Activated CD4-positive, alpha-beta T cell treated with anti-CD3 and anti-CD28 coated beads for 36 hours (primary cell): ENCODE results near the gene IL18BP. TPM values are rescaled to one million over a fixed set of nuclear protein-coding genes. Genes with fewer than 3 reads are reported as not detected.

Experiments
- ATAC-seq: fragments of 200-7000 bp; cut with Tn5 transposase; one replicate; pipeline ENCODE4 v1.10.0; 2021; ENCODE audit warnings: mild to moderate bottlenecking, moderate library complexity
- CTCF ChIA-PET: fragments of 350-600 bp; sonication (Branson Sonifier 250); formaldehyde crosslinking; loops from one replicate; lab custom pipeline; 2021; ENCODE audit warnings: antibody characterized with exemption; lab: Charles Lee
- POLR2A ChIA-PET: fragments of 350-600 bp; sonication (Branson Sonifier 250); formaldehyde crosslinking; loops from one replicate; lab custom pipeline; 2021; ENCODE audit warnings: antibody characterized with exemption, inconsistent platforms; lab: Charles Lee
- DNase-seq: peaks from one replicate; pipeline ENCODE4 v3.0.0-alpha.2; 2020
- H3K27ac Mint-ChIP-seq: one replicate; pipeline ENCODE4 v1.8.0; 2021; ENCODE audit warnings: mixed read lengths
- H3K27me3 Mint-ChIP-seq: one replicate; pipeline ENCODE4 v1.8.0; 2021; ENCODE audit warnings: mixed read lengths
- H3K36me3 Mint-ChIP-seq: one replicate; pipeline ENCODE4 v1.8.0; 2021; ENCODE audit warnings: low read depth, mixed read lengths
- H3K4me1 Mint-ChIP-seq: one replicate; pipeline ENCODE4 v1.8.0; 2021; ENCODE audit warnings: mixed read lengths
- H3K4me3 Mint-ChIP-seq: one replicate; pipeline ENCODE4 v1.8.0; 2021; ENCODE audit warnings: mild to moderate bottlenecking, moderate library complexity, mixed read lengths
- H3K9me3 Mint-ChIP-seq: one replicate; pipeline ENCODE4 v1.8.0; 2021; ENCODE audit warnings: low read depth, mixed read lengths
- intact Hi-C, 2 experiments: fragments of 100-400 bp; cut with DNase I in 1 of 2; cut with micrococcal nuclease in 1 of 2; formaldehyde crosslinking; loops; one replicate each; pipeline versions ENCODE4 v1.14.2 to v1.15.1; 2022 to 2024; cut with DNase I, micrococcal nuclease
- total RNA-seq, 2 experiments: library from RNA; stranded (reverse); gene quantifications; one replicate each; pipeline ENCODE4 v1.2.3, GENCODE V29; 2021

IL18BP gene
- total RNA-seq, 2 experiments from 2014 or later, result 8.4 to 10.2 TPM

- Mint-ChIP-seq H3K4me1 (no peaks in the 10 kb centered on the region), H3K27ac (no peak overlapping the region), H3K36me3 (peaks cover 63% of the 10 kb centered on the region), H3K27me3 (no peaks in the 10 kb centered on the region), H3K9me3 (no peaks in the 10 kb centered on the region), H3K4me3 (no peak overlapping the region)
- ChIA-PET POLR2A (interaction anchor here (0.6 kb wide), 1 partner anchor 1438 kb away, joined by 5 read pairs; no protein-coding TSS in a partner anchor), CTCF (interaction anchor here (0.8 to 2.6 kb wide), 6 partner anchors 11 to 418 kb away, joined by 3 to 7 read pairs (median 4); no protein-coding TSS in a partner anchor)
- DNase-seq, result no peak
- no peak for ATAC-seq
- intact Hi-C loops, result no loop called here
Measured at GRCh38 chr11:72012897-72013721, 14.4 kb downstream of the IL18BP start.

DNA sequence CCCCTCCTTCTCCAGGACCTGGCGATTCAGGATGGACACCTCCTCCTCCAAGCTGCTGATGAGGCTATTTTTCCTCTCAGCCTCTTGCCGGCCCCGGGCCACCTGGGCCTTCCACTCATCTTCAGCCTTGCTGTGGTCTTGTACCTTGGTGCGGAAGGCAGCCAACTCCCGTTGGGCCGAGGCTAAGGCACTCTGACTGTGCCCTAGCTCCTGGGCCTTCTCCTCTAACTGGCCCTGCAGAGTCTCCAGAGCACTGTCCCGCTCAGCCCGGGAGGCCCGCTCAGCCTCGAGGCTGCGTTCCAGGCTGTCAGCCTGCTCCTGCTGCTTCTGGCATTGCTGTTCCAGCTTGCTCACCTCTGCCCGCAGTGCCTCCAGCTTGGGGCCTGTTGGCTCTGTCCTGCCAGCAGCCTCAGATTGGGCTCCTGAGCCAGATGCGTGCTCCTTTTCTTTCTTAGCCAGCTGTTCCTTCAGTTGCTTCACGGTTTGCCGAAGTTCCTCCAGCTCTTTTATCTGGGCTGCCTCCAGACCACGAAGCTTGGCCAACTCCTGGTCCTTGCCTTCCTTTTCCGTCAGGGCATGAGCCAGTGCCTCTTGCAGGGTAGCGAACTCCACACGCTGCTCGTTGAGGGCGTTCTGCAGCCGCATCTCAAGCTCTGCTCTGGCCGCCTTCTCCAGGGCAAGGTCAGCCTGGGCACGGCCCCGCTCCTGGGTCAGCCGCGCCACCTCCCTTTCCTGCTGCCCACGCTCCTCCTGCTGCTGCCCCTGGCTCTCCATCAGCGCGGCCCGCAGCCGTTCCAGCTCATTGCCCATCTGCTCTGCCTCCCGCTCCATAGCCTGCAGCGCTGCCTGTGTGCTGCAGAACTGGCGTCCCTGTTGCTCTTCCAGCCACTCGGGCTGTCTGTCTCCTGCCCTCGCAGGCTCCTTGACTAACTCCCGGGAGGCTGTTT, 15.3 kb downstream of the IL18BP start:
- H3K9me3 Mint-ChIP-seq, result no peaks in the 10 kb centered on the region

DNA sequence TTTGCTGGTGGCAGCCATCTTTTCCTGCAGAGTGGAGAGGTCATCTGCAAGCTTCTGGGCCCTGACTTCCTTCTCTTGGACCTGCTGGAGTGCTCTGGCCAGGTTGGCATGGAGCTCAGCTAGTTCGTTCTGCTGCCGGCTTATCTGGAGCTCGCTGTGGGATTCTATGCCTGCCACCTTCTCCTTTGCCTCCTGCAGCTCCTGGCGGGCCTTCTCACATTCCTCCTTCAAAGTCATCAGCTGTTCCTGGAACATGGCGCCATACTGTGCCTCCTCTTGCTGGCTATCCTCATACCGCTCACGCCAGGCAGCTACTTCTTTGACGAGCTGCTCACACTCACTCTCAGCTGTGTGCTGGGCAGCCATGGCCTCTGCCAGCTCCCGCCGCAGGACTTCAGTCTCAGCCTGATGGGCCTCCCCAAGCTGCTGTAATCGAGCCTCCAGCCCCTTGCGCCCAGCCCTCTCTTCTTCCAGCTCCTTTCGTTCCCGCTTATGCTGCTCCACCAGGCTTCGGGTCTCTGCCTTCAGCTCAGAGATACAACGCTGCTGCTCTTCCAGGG, 16.1 kb downstream of the IL18BP start:
- Mint-ChIP-seq H3K36me3 (peaks cover 68% of the 10 kb centered on the region), H3K27ac (no peak overlapping the region), H3K4me3 (no peak overlapping the region), H3K9me3 (no peaks in the 10 kb centered on the region), H3K4me1 (no peaks in the 10 kb centered on the region), H3K27me3 (no peaks in the 10 kb centered on the region)
- ChIA-PET POLR2A (interaction anchor here (1.0 kb wide), 1 partner anchor 94 kb away, joined by 3 read pairs; no protein-coding TSS in a partner anchor), CTCF (interaction anchor here (0.6 to 2.6 kb wide), 9 partner anchors 10 to 1190 kb away, joined by 3 to 7 read pairs (median 4); no protein-coding TSS in a partner anchor)
- no peak for DNase-seq
- intact Hi-C loops, result loop anchor here in 1 of 2 experiments (5.0 kb wide), 1 partner anchor 43 kb away; no protein-coding TSS in a partner anchor
- ATAC-seq, result no peak

More for the DNA sequence above, 15.3 kb downstream of the IL18BP start:
- no peaks in the 10 kb centered on the region for H3K27me3 Mint-ChIP-seq
- ChIA-PET CTCF (interaction anchor here (0.8 to 2.6 kb wide), 7 partner anchors 11 to 417 kb away, joined by 3 to 7 read pairs (median 3); no protein-coding TSS in a partner anchor), POLR2A (no interaction called here)
- intact Hi-C loops, result no loop called here
- no peaks in the 10 kb centered on the region for H3K4me1 Mint-ChIP-seq
- peaks cover 64% of the 10 kb centered on the region for H3K36me3 Mint-ChIP-seq
- no peak overlapping the region for H3K27ac Mint-ChIP-seq
- no peak overlapping the region for H3K4me3 Mint-ChIP-seq
- no peak for ATAC-seq
- no peak for DNase-seq

- ChIA-PET CTCF (interaction anchor here (0.5 to 2.7 kb wide), 10 partner anchors 9 to 168 kb away, joined by 3 to 7 read pairs (median 5); no protein-coding TSS in a partner anchor), POLR2A (interaction anchor here (0.8 to 1.4 kb wide), 3 partner anchors 10 to 93 kb away, joined by 3 to 4 read pairs (median 3); no protein-coding TSS in a partner anchor)
- Mint-ChIP-seq H3K36me3 (peaks cover 72% of the 10 kb centered on the region), H3K27ac (no peak overlapping the region), H3K4me3 (no peak overlapping the region), H3K9me3 (no peaks in the 10 kb centered on the region), H3K4me1 (no peaks in the 10 kb centered on the region), H3K27me3 (no peaks in the 10 kb centered on the region)
- intact Hi-C loops, result loop anchor here in 1 of 2 experiments (5.0 kb wide), 1 partner anchor 43 kb away; no protein-coding TSS in a partner anchor
- DNase-seq (peak; percentile 41), ATAC-seq (no peak)
Measured at GRCh38 chr11:72015511-72016061, 16.9 kb downstream of the IL18BP start.

GRCh38 chr11:72018171-72018570, 19.5 kb downstream of the IL18BP start:
- ChIA-PET POLR2A (no interaction called here), CTCF (interaction anchor here (0.6 to 2.7 kb wide), 5 partner anchors 12 to 139 kb away, joined by 3 to 7 read pairs (median 3); no protein-coding TSS in a partner anchor)
- Mint-ChIP-seq H3K9me3 (no peaks in the 10 kb centered on the region), H3K36me3 (peaks cover 76% of the 10 kb centered on the region), H3K4me1 (no peaks in the 10 kb centered on the region), H3K4me3 (no peak overlapping the region), H3K27me3 (no peaks in the 10 kb centered on the region), H3K27ac (no peak overlapping the region)
- intact Hi-C loops, result loop anchor here in 1 of 2 experiments (5.0 kb wide), 1 partner anchor 46 kb away; no protein-coding TSS in a partner anchor
- ATAC-seq, result no peak
- DNase-seq, result peak; percentile 3

DNA sequence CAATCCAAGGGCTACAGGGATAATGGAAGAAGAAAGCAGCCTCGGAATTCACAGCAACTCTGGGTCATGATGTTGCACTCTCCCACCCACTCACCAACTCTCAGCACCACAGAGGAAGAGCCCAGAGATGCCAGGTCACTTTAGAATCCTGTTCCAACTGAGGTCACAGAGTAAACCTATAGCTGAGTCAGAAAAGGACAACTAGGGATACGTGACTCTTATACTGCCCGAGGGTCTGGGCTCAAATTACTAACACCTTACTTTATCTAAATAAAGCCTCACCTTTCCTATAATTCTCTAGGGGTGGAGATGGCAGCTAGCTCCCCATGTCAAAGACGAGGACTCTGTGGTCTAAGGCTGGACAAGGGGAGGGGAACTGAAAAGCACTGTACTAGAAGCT, 24.6 kb downstream of the IL18BP start:
- H3K27me3 Mint-ChIP-seq, result no peaks in the 10 kb centered on the region
- ATAC-seq (no peak), DNase-seq (no peak)
- ChIA-PET CTCF (interaction anchor here (1.3 to 3.7 kb wide), 8 partner anchors 9 to 408 kb away, joined by 3 to 89 read pairs (median 29); no protein-coding TSS in a partner anchor), POLR2A (no interaction called here)
- H3K9me3 Mint-ChIP-seq, result no peaks in the 10 kb centered on the region
- H3K4me1 Mint-ChIP-seq, result peaks cover 24% of the 10 kb centered on the region
- H3K27ac Mint-ChIP-seq, result peak overlapping the region; percentile 51
- H3K4me3 Mint-ChIP-seq, result no peak overlapping the region
- intact Hi-C loops, result loop anchor here in 1 of 2 experiments (10.0 kb wide), 1 partner anchor 411 kb away; the partner anchor contains the start of gene CLPB
- H3K36me3 Mint-ChIP-seq, result peaks cover 65% of the 10 kb centered on the region

- Mint-ChIP-seq H3K27me3 (no peaks in the 10 kb centered on the region), H3K27ac (peak overlapping the region; percentile 60), H3K9me3 (no peaks in the 10 kb centered on the region), H3K4me3 (no peak overlapping the region), H3K36me3 (peaks cover 62% of the 10 kb centered on the region), H3K4me1 (peaks cover 31% of the 10 kb centered on the region)
- ChIA-PET POLR2A (no interaction called here), CTCF (interaction anchor here (0.5 to 3.7 kb wide), 29 partner anchors 7 to 407 kb away, joined by 3 to 89 read pairs (median 6); partner anchors contain the start of genes ANAPC15, IL18BP and LAMTOR1)
- ATAC-seq (no peak), DNase-seq (no peak)
- intact Hi-C loops, result loop anchor here in 1 of 2 experiments (10.0 kb wide), 1 partner anchor 411 kb away; the partner anchor contains the start of gene CLPB
Measured at GRCh38 chr11:72024069-72024754, 25.5 kb downstream of the IL18BP start.

DNA sequence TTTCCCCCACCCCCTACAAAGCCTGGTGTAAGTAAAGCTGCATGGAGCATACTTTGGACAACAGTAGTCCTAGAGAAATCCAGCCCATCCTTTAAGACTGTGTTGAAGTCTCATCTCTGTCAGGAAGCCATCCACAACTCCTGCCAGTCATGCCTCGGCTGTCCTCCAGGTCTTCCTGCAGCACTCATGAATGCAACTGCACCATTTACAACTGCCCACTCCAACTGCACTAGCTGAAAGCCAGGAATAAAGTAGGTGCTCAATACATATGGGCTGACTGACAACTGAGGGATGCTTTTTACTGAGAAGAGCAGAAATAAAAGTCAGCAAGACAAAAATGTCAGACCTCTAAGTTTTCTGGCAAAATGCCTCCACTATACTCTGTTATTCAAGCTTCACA, 27.4 kb downstream of the IL18BP start:
- H3K27ac Mint-ChIP-seq, result peak overlapping the region; percentile 52
- H3K4me3 Mint-ChIP-seq, result no peak overlapping the region
- H3K9me3 Mint-ChIP-seq, result no peaks in the 10 kb centered on the region
- POLR2A ChIA-PET, result interaction anchor here (1.2 kb wide), 1 partner anchor 10 kb away, joined by 3 read pairs; no protein-coding TSS in a partner anchor
- CTCF ChIA-PET, result interaction anchor here (0.8 to 3.7 kb wide), 16 partner anchors 12 to 412 kb away, joined by 3 to 89 read pairs (median 11); partner anchors contain the start of gene LAMTOR1
- no peaks in the 10 kb centered on the region for H3K27me3 Mint-ChIP-seq
- peaks cover 52% of the 10 kb centered on the region for H3K36me3 Mint-ChIP-seq
- intact Hi-C loops, result loop anchor here (5.0 to 10.0 kb wide), 2 partner anchors 406 to 409 kb away; partner anchors contain the start of gene CLPB (in 2 of the 2)
- no peak for ATAC-seq
- peaks cover 43% of the 10 kb centered on the region for H3K4me1 Mint-ChIP-seq
- no peak for DNase-seq

GRCh38 chr11:72030472-72031045, 31.9 kb downstream of the IL18BP start:
- Mint-ChIP-seq H3K27ac (peak overlapping the region; percentile 43), H3K27me3 (no peaks in the 10 kb centered on the region), H3K4me1 (peaks cover 50% of the 10 kb centered on the region), H3K9me3 (no peaks in the 10 kb centered on the region), H3K4me3 (no peak overlapping the region), H3K36me3 (peaks cover 35% of the 10 kb centered on the region)
- POLR2A ChIA-PET, result no interaction called here
- ATAC-seq (no peak), DNase-seq (no peak)
- CTCF ChIA-PET, result interaction anchor here (0.6 to 5.4 kb wide), 11 partner anchors 9 to 208 kb away, joined by 3 to 35 read pairs (median 3); no protein-coding TSS in a partner anchor
- intact Hi-C loops, result no loop called here
